Activated CD4-positive, alpha-beta T cell treated with anti-CD3 and anti-CD28 coated beads for 36 hours (primary cell): Measurements from ENCODE around the gene CCDC171. TPM values are rescaled to one million over a fixed set of nuclear protein-coding genes. Genes with fewer than 3 reads are reported as not detected.

Experiments used
- ATAC-seq: fragments of 200-7000 bp; cut with Tn5 transposase; one replicate; pipeline ENCODE4 v1.10.0; 2021; ENCODE audit warnings: mild to moderate bottlenecking, moderate library complexity
- CTCF ChIA-PET: fragments of 350-600 bp; sonication (Branson Sonifier 250); formaldehyde crosslinking; loops from one replicate; lab custom pipeline; 2021; ENCODE audit warnings: antibody characterized with exemption; lab: Charles Lee
- POLR2A ChIA-PET: fragments of 350-600 bp; sonication (Branson Sonifier 250); formaldehyde crosslinking; loops from one replicate; lab custom pipeline; 2021; ENCODE audit warnings: antibody characterized with exemption, inconsistent platforms; lab: Charles Lee
- DNase-seq: peaks from one replicate; pipeline ENCODE4 v3.0.0-alpha.2; 2020
- H3K27ac Mint-ChIP-seq: one replicate; pipeline ENCODE4 v1.8.0; 2021; ENCODE audit warnings: mixed read lengths
- H3K27me3 Mint-ChIP-seq: one replicate; pipeline ENCODE4 v1.8.0; 2021; ENCODE audit warnings: mixed read lengths
- H3K36me3 Mint-ChIP-seq: one replicate; pipeline ENCODE4 v1.8.0; 2021; ENCODE audit warnings: low read depth, mixed read lengths
- H3K4me1 Mint-ChIP-seq: one replicate; pipeline ENCODE4 v1.8.0; 2021; ENCODE audit warnings: mixed read lengths
- H3K4me3 Mint-ChIP-seq: one replicate; pipeline ENCODE4 v1.8.0; 2021; ENCODE audit warnings: mild to moderate bottlenecking, moderate library complexity, mixed read lengths
- H3K9me3 Mint-ChIP-seq: one replicate; pipeline ENCODE4 v1.8.0; 2021; ENCODE audit warnings: low read depth, mixed read lengths
- intact Hi-C, 2 experiments: fragments of 100-400 bp; cut with DNase I in 1 of 2; cut with micrococcal nuclease in 1 of 2; formaldehyde crosslinking; loops; one replicate each; pipeline versions ENCODE4 v1.14.2 to v1.15.1; 2022 to 2024; cut with DNase I, micrococcal nuclease
- total RNA-seq, 2 experiments: library from RNA; stranded (reverse); gene quantifications; one replicate each; pipeline ENCODE4 v1.2.3, GENCODE V29; 2021

CCDC171 gene
- total RNA-seq, 2 experiments from 2014 or later, result 2.8 to 2.9 TPM

DNA sequence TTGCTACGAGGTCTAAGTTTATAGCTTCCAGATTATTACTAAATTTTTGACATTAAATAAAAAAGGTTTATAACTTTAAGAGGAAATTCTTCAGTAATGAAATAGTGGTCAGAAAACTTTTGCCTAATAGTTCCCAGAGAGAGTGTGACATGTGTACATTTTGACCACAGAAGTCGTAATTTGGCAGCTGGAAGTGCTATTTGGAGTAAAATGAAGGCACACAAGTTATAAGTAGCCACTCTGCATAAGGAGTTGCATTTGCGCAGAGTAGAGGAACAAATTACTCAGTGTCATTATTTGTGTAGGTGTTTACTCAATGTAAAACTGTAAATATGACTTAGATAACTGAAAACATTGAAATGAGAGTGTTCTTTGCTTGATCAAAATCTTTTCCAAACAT, 408.4 kb downstream of the CCDC171 start:
- ChIA-PET POLR2A (no interaction called here), CTCF (interaction anchor here (1.2 kb wide), 1 partner anchor 57 kb away, joined by 4 read pairs; no protein-coding TSS in a partner anchor)
- Mint-ChIP-seq H3K4me3 (no peak overlapping the region), H3K4me1 (no peaks in the 10 kb centered on the region), H3K9me3 (no peaks in the 10 kb centered on the region), H3K27ac (no peak overlapping the region), H3K36me3 (no peaks in the 10 kb centered on the region), H3K27me3 (no peaks in the 10 kb centered on the region)
- DNase-seq (no peak), ATAC-seq (no peak)
- intact Hi-C loops, result no loop called here

DNA sequence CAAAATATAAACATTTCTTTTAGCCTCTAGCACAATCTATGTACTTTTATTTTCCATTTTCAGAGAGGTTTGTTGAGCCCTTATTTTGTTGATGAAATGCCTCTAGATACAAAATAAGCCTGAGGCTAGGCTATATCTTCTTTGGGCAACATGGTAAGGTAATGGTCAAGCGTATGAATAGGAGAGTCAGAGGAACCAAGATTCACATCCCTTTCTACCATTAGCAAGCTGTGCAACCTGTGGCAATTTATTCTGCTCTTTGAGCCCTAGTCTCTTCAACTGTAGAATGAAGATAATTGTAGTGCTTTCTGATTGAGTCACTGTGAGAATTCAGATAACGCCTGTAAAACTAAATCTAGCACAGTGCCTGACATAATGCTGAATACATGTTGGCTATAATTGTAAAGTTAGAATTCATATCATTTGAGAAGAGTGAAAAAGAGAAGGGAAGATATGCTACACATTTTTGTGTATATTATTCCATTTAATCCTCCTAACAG, 412.5 kb downstream of the CCDC171 start:
- no peaks in the 10 kb centered on the region for H3K36me3 Mint-ChIP-seq
- no peak overlapping the region for H3K4me3 Mint-ChIP-seq
- POLR2A ChIA-PET, result no interaction called here
- H3K4me1 Mint-ChIP-seq, result no peaks in the 10 kb centered on the region
- no peak for DNase-seq
- CTCF ChIA-PET, result no interaction called here
- intact Hi-C loops, result no loop called here
- ATAC-seq, result no peak
- H3K9me3 Mint-ChIP-seq, result no peaks in the 10 kb centered on the region
- no peak overlapping the region for H3K27ac Mint-ChIP-seq
- no peaks in the 10 kb centered on the region for H3K27me3 Mint-ChIP-seq

DNA sequence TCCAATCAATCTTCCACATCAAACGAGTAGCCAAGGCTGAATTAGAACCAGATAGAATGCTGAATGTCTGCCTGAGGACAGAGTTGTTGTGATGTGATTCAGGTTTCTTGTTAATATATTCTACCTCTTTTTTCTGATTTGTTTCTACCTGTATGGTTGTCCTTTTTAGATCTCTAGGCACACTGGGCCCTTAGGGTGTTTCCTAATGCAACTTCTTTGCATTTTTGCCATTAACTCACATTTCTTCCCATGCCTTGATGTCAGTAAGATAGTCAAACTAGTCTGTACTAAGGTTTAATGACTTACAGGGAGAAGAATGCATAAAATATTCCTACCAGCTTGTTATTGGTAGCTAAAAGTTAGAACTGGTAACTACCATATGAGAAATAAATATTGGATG, 413.6 kb downstream of the CCDC171 start:
- Mint-ChIP-seq H3K27ac (no peak overlapping the region), H3K36me3 (no peaks in the 10 kb centered on the region), H3K4me1 (no peaks in the 10 kb centered on the region), H3K4me3 (no peak overlapping the region), H3K9me3 (no peaks in the 10 kb centered on the region), H3K27me3 (no peaks in the 10 kb centered on the region)
- intact Hi-C loops, result no loop called here
- ChIA-PET POLR2A (no interaction called here), CTCF (no interaction called here)
- DNase-seq (no peak), ATAC-seq (no peak)

DNA sequence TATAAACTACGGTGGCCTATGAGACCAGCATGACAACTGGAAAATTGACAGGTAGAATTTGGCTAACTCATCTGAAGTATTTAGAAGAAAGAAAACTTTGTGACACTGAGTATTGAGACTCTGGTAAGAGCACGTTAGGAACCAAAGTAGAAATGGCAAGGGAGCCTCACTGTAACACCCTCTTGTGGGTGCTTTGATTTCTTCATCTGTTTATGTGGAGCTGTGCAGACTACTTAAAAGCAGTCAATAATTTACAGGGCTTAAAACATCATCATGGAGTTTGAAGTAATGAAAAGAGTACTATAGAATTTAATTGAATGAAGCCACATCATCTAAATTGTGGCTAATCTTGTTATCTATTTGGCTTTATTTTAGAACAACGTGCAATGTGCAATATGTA, 414.2 kb downstream of the CCDC171 start:
- no peaks in the 10 kb centered on the region for H3K27me3 Mint-ChIP-seq
- ATAC-seq, result no peak
- H3K27ac Mint-ChIP-seq, result no peak overlapping the region
- CTCF ChIA-PET, result no interaction called here
- H3K4me3 Mint-ChIP-seq, result no peak overlapping the region
- no peak for DNase-seq
- POLR2A ChIA-PET, result no interaction called here
- H3K36me3 Mint-ChIP-seq, result no peaks in the 10 kb centered on the region
- no peaks in the 10 kb centered on the region for H3K9me3 Mint-ChIP-seq
- intact Hi-C loops, result no loop called here
- no peaks in the 10 kb centered on the region for H3K4me1 Mint-ChIP-seq

DNA sequence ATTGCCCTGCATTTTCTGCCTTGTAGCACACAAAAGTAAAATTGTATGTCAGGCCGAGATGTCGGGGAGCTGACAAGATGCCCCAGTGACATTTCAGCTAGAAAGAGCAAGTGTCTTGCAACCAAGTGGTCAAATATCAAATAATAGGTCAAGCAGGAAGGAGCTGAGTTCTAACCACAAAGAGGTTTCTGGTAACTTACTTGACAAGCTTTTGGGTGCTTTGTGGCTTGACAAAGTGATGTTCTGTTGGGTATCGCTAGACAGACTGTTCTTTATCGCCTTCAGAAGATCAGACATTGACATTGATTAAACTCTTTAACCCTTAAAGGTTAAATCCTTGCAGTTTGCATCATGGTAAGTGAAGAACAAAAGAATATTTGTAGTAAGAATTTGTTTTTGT, 419.9 kb downstream of the CCDC171 start:
- intact Hi-C loops, result no loop called here
- no peak overlapping the region for H3K27ac Mint-ChIP-seq
- H3K36me3 Mint-ChIP-seq, result no peaks in the 10 kb centered on the region
- H3K4me1 Mint-ChIP-seq, result no peaks in the 10 kb centered on the region
- POLR2A ChIA-PET, result no interaction called here
- H3K4me3 Mint-ChIP-seq, result no peak overlapping the region
- H3K27me3 Mint-ChIP-seq, result no peaks in the 10 kb centered on the region
- CTCF ChIA-PET, result interaction anchor here (1.0 kb wide), 1 partner anchor 9 kb away, joined by 5 read pairs; no protein-coding TSS in a partner anchor
- ATAC-seq, result no peak
- no peak for DNase-seq
- H3K9me3 Mint-ChIP-seq, result no peaks in the 10 kb centered on the region

DNA sequence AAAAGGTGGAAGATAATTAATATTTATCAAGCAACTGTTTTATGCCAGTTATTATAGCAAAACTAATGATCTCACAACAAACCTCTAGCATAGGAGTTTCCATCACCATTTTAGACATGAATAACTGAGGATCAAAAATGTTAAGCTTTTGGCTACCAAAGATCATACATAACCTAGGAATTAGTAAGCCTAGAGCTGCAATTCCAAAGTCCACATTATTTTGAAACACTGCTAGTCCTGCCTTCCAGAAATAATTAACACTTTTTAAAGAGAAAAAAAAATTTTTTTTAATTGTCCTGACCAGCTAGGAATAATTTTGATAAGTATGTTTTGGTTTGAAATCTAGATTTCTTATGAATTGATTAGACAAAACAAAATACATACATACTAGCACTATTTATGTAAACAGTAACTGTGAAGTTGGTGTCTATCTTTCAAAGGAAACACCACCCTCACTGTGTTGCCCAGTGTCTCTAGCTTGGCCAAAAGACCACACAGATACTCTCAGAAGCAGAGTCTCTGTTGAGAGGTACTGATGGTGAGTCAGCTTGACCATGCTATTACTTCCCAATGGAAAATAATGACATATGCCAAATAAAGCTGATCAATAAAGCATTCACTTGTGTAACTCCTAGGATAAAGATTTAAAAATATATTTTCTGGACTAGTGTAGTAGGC, 422.4 kb downstream of the CCDC171 start:
- DNase-seq (no peak), ATAC-seq (no peak)
- Mint-ChIP-seq H3K4me1 (no peaks in the 10 kb centered on the region), H3K4me3 (no peak overlapping the region), H3K27ac (no peak overlapping the region), H3K9me3 (no peaks in the 10 kb centered on the region), H3K36me3 (no peaks in the 10 kb centered on the region), H3K27me3 (no peaks in the 10 kb centered on the region)
- ChIA-PET CTCF (no interaction called here), POLR2A (no interaction called here)
- intact Hi-C loops, result no loop called here

DNA sequence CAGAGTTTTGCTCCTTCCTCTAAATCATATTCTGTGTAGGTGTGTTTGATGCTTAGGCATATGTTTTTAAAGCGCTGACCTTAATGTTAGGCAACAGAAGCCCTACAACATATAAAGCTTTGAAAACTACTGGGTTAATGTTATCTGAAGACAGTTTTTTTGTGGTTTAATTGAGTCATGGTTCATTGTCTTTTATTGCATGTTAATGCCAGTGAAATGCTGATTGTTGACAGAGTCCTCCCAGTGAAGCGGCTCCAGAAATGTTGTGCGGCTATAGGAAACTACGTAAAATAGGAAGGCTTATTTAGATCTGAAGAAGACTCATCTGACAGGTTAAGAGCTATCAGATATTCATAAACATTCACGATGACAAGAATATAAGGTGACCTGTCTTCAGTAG, 424.6 kb downstream of the CCDC171 start:
- Mint-ChIP-seq H3K27ac (no peak overlapping the region), H3K9me3 (peaks cover 1% of the 10 kb centered on the region), H3K27me3 (peaks cover 2% of the 10 kb centered on the region), H3K36me3 (no peaks in the 10 kb centered on the region), H3K4me3 (no peak overlapping the region), H3K4me1 (no peaks in the 10 kb centered on the region)
- DNase-seq (no peak), ATAC-seq (no peak)
- ChIA-PET POLR2A (no interaction called here), CTCF (no interaction called here)
- intact Hi-C loops, result no loop called here

DNA sequence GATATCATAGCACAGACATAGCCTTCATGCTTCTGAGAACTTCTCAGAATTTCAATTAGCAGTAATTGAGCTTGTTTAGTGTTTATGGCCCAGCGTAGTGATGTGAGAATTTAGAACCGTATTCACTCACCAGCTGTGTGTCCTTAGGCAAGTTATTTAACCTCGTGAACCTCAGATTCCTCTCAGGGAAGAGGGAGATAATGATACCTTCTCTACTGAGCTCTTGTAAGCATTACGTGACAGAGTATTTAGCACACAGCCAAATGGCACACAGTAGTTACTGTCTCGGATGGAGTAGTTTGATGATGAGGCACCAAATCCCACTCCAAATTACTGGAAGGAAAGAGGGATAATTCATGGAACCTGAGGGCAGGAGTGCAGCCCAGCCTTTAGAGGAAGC, 429.3 kb downstream of the CCDC171 start:
- intact Hi-C loops, result no loop called here
- ChIA-PET CTCF (no interaction called here), POLR2A (no interaction called here)
- peaks cover 1% of the 10 kb centered on the region for H3K9me3 Mint-ChIP-seq
- H3K36me3 Mint-ChIP-seq, result no peaks in the 10 kb centered on the region
- H3K27ac Mint-ChIP-seq, result no peak overlapping the region
- DNase-seq (no peak), ATAC-seq (no peak)
- H3K4me1 Mint-ChIP-seq, result no peaks in the 10 kb centered on the region
- H3K27me3 Mint-ChIP-seq, result peaks cover 2% of the 10 kb centered on the region
- no peak overlapping the region for H3K4me3 Mint-ChIP-seq

DNA sequence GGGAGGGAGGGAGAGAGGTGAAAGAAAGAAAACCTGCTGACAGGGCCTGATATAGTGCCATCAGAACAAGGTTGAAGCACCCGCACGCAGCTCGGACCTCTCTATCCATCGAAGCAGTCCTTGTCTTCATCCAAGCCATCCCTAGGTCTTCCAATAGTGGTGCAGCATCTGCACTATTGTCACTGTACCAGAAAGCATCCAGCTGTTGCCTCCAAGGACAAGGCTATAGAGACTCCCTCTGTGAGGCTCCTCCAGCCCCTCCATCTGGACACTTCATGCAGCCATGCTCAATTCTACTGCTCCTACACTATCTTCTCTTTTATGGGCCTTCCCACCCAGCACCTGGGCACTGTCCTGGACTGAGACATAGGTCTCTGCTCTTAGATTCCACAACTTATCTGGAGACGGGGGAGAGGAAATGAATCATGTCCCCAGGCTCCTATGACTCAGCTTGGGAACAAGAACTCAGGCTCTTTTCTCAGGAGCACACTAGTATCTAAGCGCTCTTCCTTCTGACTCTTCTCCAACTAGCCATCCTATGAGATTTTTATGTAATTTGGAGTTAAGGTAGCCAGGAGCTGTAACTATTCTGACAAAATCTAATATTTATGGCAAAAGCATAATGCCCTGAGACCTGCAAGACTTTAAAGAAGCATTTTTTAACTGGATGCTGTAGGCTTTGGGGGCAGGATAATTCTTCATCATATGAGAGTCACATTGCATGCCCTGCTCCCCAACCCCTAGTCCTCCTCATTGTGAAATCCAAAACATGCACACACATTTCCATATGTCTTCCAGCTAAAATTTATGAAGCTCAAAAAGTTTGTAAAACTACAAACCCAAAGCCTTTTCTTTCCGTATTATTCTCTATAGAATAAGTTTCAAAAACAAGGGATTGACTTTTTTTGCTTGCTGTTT, 446.8 kb downstream of the CCDC171 start:
- no peaks in the 10 kb centered on the region for H3K4me1 Mint-ChIP-seq
- POLR2A ChIA-PET, result no interaction called here
- intact Hi-C loops, result no loop called here

DNA sequence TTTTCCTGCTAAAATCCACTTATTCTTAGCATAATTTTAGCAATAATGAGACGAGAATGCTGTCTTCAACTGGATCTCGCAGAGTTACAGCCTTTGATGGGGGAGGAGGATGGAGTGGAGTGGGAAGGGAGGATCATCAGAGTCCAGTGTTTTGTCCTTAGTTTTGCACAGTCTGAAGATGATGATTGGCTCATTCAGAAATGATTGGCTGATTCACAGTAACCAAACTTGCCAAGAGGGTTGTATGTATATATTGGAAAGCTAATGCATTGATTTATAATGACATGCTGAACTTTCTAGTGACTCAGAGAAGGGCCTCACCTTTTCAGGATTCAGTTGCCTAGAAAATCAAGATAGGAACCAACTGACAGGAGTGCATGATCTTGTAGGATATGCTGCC, 448.0 kb downstream of the CCDC171 start:
- ATAC-seq (no peak), DNase-seq (no peak)
- Mint-ChIP-seq H3K27me3 (no peaks in the 10 kb centered on the region), H3K36me3 (no peaks in the 10 kb centered on the region), H3K4me1 (no peaks in the 10 kb centered on the region), H3K9me3 (peaks cover 9% of the 10 kb centered on the region), H3K4me3 (no peak overlapping the region), H3K27ac (no peak overlapping the region)
- CTCF ChIA-PET, result no interaction called here
- POLR2A ChIA-PET, result no interaction called here
- intact Hi-C loops, result no loop called here

More for the DNA sequence above, 446.8 kb downstream of the CCDC171 start:
- no peak overlapping the region for H3K4me3 Mint-ChIP-seq
- no peak for DNase-seq
- H3K27me3 Mint-ChIP-seq, result no peaks in the 10 kb centered on the region
- no peak overlapping the region for H3K27ac Mint-ChIP-seq
- no peak for ATAC-seq
- CTCF ChIA-PET, result interaction anchor here (1.3 kb wide), 1 partner anchor 21 kb away, joined by 3 read pairs; no protein-coding TSS in a partner anchor
- H3K36me3 Mint-ChIP-seq, result no peaks in the 10 kb centered on the region
- peaks cover 13% of the 10 kb centered on the region for H3K9me3 Mint-ChIP-seq

DNA sequence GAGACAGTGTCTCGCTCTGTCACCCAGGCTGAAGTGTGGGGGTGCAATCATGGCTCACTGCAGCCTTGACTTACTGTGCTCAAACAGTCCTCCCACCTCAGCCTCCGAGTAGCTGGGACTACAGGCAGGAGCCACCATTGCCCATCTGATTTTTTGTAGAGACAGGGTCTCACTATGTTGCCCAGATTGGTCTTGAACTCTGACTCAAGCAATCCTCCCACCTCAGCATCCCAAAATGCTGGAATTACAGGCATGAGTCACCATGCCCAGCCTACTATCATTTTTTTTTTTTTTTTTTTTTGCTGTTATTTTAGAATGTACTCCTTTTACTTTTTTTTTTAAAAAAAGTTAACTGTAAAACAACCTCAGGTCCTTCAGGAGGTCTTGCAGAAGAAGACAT, 449.0 kb downstream of the CCDC171 start:
- CTCF ChIA-PET, result no interaction called here
- intact Hi-C loops, result no loop called here
- Mint-ChIP-seq H3K36me3 (no peaks in the 10 kb centered on the region), H3K27ac (no peak overlapping the region), H3K4me3 (no peak overlapping the region), H3K9me3 (peaks cover 5% of the 10 kb centered on the region), H3K27me3 (no peaks in the 10 kb centered on the region), H3K4me1 (no peaks in the 10 kb centered on the region)
- ATAC-seq (no peak), DNase-seq (no peak)
- POLR2A ChIA-PET, result interaction anchor here (0.6 kb wide), 1 partner anchor 1054 kb away, joined by 4 read pairs; no protein-coding TSS in a partner anchor

DNA sequence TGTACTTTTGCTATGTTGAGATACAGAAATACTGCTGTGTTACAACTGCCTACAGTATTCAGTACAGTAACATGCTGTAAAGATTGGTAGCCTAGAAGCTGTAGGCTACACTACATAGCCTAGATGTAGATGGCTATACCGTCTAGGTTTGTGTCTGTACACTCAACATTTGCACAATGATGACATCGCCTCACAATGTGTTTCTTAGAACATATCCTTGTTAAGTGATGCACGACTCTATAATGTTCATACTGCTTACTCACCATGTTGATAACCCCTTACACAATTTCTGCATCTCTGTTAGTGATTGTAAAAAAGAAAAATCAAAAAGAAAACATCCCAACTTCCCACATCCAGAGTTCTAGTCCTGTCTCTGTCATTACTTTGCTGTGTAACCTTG, 450.0 kb downstream of the CCDC171 start:
- CTCF ChIA-PET, result no interaction called here
- no peak for DNase-seq
- no peaks in the 10 kb centered on the region for H3K27me3 Mint-ChIP-seq
- peaks cover 2% of the 10 kb centered on the region for H3K9me3 Mint-ChIP-seq
- POLR2A ChIA-PET, result no interaction called here
- no peak overlapping the region for H3K4me3 Mint-ChIP-seq
- ATAC-seq, result no peak
- intact Hi-C loops, result no loop called here
- no peak overlapping the region for H3K27ac Mint-ChIP-seq
- no peaks in the 10 kb centered on the region for H3K36me3 Mint-ChIP-seq
- no peaks in the 10 kb centered on the region for H3K4me1 Mint-ChIP-seq
